K562 (cell line): ENCODE data around the gene AP3B1. TPM values are rescaled to one million over a fixed set of nuclear protein-coding genes. Genes with fewer than 3 reads are reported as not detected.

Experiments used
- ATAC-seq: fragments of 200-7000 bp; cut with Tn5 transposase; 3 replicates; pipeline ENCODE4 v1.9.1; 2020; ENCODE audit warnings: moderate library complexity
- BruUV-seq: library from RNA; stranded (reverse); fragments of 400-500 nt; replicated peaks from 2 replicates; lab custom pipeline; 2021; lab: Mats Ljungman, UMichigan
- CTCF ChIA-PET: fragments of 300-600 bp; formaldehyde crosslinking; extraction: SDS; loops from one replicate; lab custom pipeline; 2021; ENCODE audit warnings: low intra/inter-chr PET ratio; lab: Yijun Ruan, JAX
- POLR2A ChIA-PET: fragments of 300-600, 350-650 bp; sonication (Branson Sonifier 250); formaldehyde crosslinking; extraction: SDS; loops from one replicate; lab custom pipeline; 2021; ENCODE audit warnings: antibody characterized with exemption, inconsistent platforms; lab: Yijun Ruan, JAX
- DNase-seq, 4 experiments: peaks; one replicate each; pipeline versions ENCODE4 v3.0.0 to v3.0.0-alpha.2; 2011 to 2018; ENCODE audit warnings: low spot score in 3 of 4, mixed read lengths in 3 of 4; ENCODE audit errors: extremely low read depth in 1 of 4
- FAIRE-seq: peaks from 2 replicates; lab custom pipeline; 2011; peaks lifted over from hg19 to GRCh38; lab: Jason Lieb, UNC
- H2AFZ ChIP-seq: 2 replicates; pipeline ENCODE4 v1.6.0; 2011; ENCODE audit warnings: low read depth, low read length, control low read depth, inconsistent platforms
- H3K27ac ChIP-seq: fragments of 200-600 bp; 3 replicates; pipeline ENCODE4 v1.8.0; 2011; ENCODE audit warnings: low read depth, mild to moderate bottlenecking, control low read depth, inconsistent platforms, low read length, moderate library complexity, mixed read lengths; ENCODE audit errors: extremely low read depth
- H3K27me3 ChIP-seq, 2 experiments: fragments of 300-600 bp in 1 of 2; 2 replicates in 1 of 2; 3 replicates in 1 of 2; pipeline versions ENCODE4 v1.6.0 to v1.8.0; 2011; ENCODE audit warnings: inconsistent platforms in 2 of 2, low read length in 2 of 2, mild to moderate bottlenecking in 1 of 2, mixed read lengths in 1 of 2, moderate library complexity in 1 of 2; ENCODE audit not compliant: control insufficient read depth in 2 of 2, insufficient read depth in 2 of 2
- H3K36me3 ChIP-seq: fragments of 300-600 bp; 3 replicates; pipeline ENCODE4 v1.8.0; 2011; ENCODE audit warnings: mild to moderate bottlenecking, low read length, inconsistent platforms; ENCODE audit not compliant: control insufficient read depth, insufficient read depth
- H3K4me1 ChIP-seq, 2 experiments: fragments of 200-600 bp in 1 of 2; replicated peaks in 1 of 2; 2 replicates in 1 of 2; 3 replicates in 1 of 2; pipeline versions ENCODE4 v1.5.1 to v1.8.0; 2011; ENCODE audit warnings: inconsistent platforms in 2 of 2, low read length in 2 of 2, mild to moderate bottlenecking in 1 of 2, mixed read lengths in 1 of 2, moderate library complexity in 1 of 2; ENCODE audit not compliant: control insufficient read depth in 2 of 2, insufficient read depth in 2 of 2
- H3K4me2 ChIP-seq: 2 replicates; pipeline ENCODE4 v1.6.1; 2011; ENCODE audit warnings: low read length, control low read depth, inconsistent platforms, mixed read lengths; ENCODE audit not compliant: insufficient read depth
- H3K4me3 ChIP-seq: fragments of 200-600 bp; sonication (generic), shearing (Covaris generic); 2 replicates; pipeline ENCODE4 v1.5.1; 2016; ENCODE audit warnings: control low read depth, inconsistent platforms
- H3K79me2 ChIP-seq: fragments of 200-600 bp; 3 replicates; pipeline ENCODE4 v1.8.0; 2011; ENCODE audit warnings: low read length, inconsistent platforms; ENCODE audit not compliant: control insufficient read depth, insufficient read depth
- H3K9ac ChIP-seq, 2 experiments: 2 replicates each; pipeline versions ENCODE4 v1.6.0 to v1.6.1; 2011; ENCODE audit warnings: low read depth in 2 of 2, low read length in 2 of 2, control low read depth in 1 of 2, inconsistent platforms in 1 of 2, mild to moderate bottlenecking in 1 of 2, mixed read lengths in 1 of 2; ENCODE audit not compliant: insufficient read depth in 1 of 2
- H3K9me1 ChIP-seq: one replicate; pipeline ENCODE4 v1.6.0; 2011; ENCODE audit warnings: inconsistent platforms, mild to moderate bottlenecking, low read length, moderate library complexity; ENCODE audit not compliant: control insufficient read depth, insufficient read depth
- H3K9me3 ChIP-seq: replicated peaks from 2 replicates; pipeline ENCODE4 v1.5.1; 2011; ENCODE audit warnings: low read depth, low read length, inconsistent platforms; ENCODE audit not compliant: control insufficient read depth, insufficient read depth
- H4K20me1 ChIP-seq: replicated peaks from 2 replicates; pipeline ENCODE4 v1.6.1; 2011; ENCODE audit warnings: low read length, inconsistent platforms, mixed read lengths; ENCODE audit not compliant: control insufficient read depth, insufficient read depth
- BMI1 ChIP-seq: fragments of 150-350 bp; IDR thresholded peaks from 2 replicates; pipeline ENCODE4 v1.6.1; 2014; ENCODE audit warnings: low read length
- EP300 ChIP-seq: IDR thresholded peaks from 2 replicates; pipeline ENCODE4 v1.6.1; 2012; ENCODE audit warnings: low read length, improper control_type of control experiment
- ETS2 ChIP-seq: IDR thresholded peaks from 2 replicates; pipeline ENCODE4 v1.6.1; 2016; ENCODE audit warnings: borderline replicate concordance, missing genetic modification characterization, mild to moderate bottlenecking, moderate library complexity, missing compliant biosample characterization; ENCODE audit not compliant: poor library complexity, severe bottlenecking
- ETV5 ChIP-seq: sonication (generic); formaldehyde crosslinking; IDR thresholded peaks from 2 replicates; pipeline ENCODE4 v1.4.0; 2020; ENCODE audit warnings: low read depth, mild to moderate bottlenecking, missing genetic modification reagents
- HNRNPK ChIP-seq: fragments of 200-400 bp; formaldehyde crosslinking; IDR thresholded peaks from one replicate; pipeline ENCODE4 v1.6.1; 2018; ENCODE audit warnings: mild to moderate bottlenecking, low read depth, low read length; ENCODE audit not compliant: poor library complexity, severe bottlenecking
- RAD21 ChIP-seq, 2 experiments: fragments of 250-450 bp in 1 of 2; fragments of 450-650 bp in 1 of 2; sonication (Bioruptor Pico) in 1 of 2; formaldehyde crosslinking in 1 of 2; IDR thresholded peaks in 1 of 2; conservative IDR thresholded peaks in 1 of 2; 2 replicates each; pipeline versions ENCODE4 v1.4.0 to v1.8.0; 2020 to 2022; ENCODE audit warnings: mild to moderate bottlenecking in 2 of 2, moderate library complexity in 1 of 2
- SMARCB1 ChIP-seq: IDR thresholded peaks from 2 replicates; pipeline ENCODE4 v1.6.1; 2011; ENCODE audit warnings: improper control_type of control experiment, low read depth; ENCODE audit not compliant: insufficient read length
- SMARCC2 ChIP-seq: fragments of 450-650 bp; IDR thresholded peaks from 2 replicates; pipeline ENCODE4 v1.6.1; 2017; ENCODE audit warnings: antibody characterized with exemption, moderate library complexity, mild to moderate bottlenecking, low read depth
- TCF7 ChIP-seq: sonication (generic); IDR thresholded peaks from 2 replicates; pipeline ENCODE4 v1.6.1; 2016; ENCODE audit warnings: antibody characterized with exemption, borderline replicate concordance
- VEZF1 ChIP-seq: fragments of 200-800 bp; sonication (Bioruptor generic); IDR thresholded peaks from 2 replicates; pipeline ENCODE4 v1.6.1; 2017; ENCODE audit warnings: missing genetic modification characterization, missing compliant biosample characterization
- ZBED1 ChIP-seq: IDR thresholded peaks from 2 replicates; pipeline ENCODE4 v1.6.1; 2014
- ZBTB8A ChIP-seq: fragments of 450-650 bp; IDR thresholded peaks from 2 replicates; pipeline ENCODE4 v1.6.1; 2018; ENCODE audit warnings: mild to moderate bottlenecking, moderate library complexity; ENCODE audit not compliant: partially characterized antibody
- ZHX1 ChIP-seq: fragments of 150-350 bp; conservative IDR thresholded peaks from 2 replicates; pipeline ENCODE4 v1.6.1; 2014; ENCODE audit warnings: low read length
- ZKSCAN3 ChIP-seq: fragments of 250-450 bp; sonication (Bioruptor Pico); IDR thresholded peaks from 2 replicates; pipeline ENCODE4 v1.4.0; 2020
- ZNF778 ChIP-seq: fragments of 450-650 bp; formaldehyde crosslinking; IDR thresholded peaks from 2 replicates; pipeline ENCODE4 v1.4.0; 2020; ENCODE audit warnings: mild to moderate bottlenecking, moderate library complexity
- WGBS: fragments of 100-300 bp; shearing (Covaris generic); methylation state at CpG from one replicate; pipeline ENCODE4 v1.1.6; 2016; ENCODE audit warnings: low coverage, mixed read lengths; ENCODE audit not compliant: insufficient coverage; ENCODE audit errors: missing lambda C conversion rate; 5-methylcytosine and 5-hydroxymethylcytosine counted together
- in situ Hi-C: fragments of 300-500 bp; cut with MboI; formaldehyde crosslinking; loops from 4 replicates; pipeline ENCODE4 v1.15.0; 2018; ENCODE audit warnings: inconsistent platforms, mixed read lengths
- intact Hi-C: fragments of 100-400 bp; cut with micrococcal nuclease; formaldehyde crosslinking; loops from 2 replicates; pipeline ENCODE4 v1.14.2; 2022
- polyA plus RNA-seq, 8 experiments: library from polyadenylated mRNA; depleted of rRNA in 4 of 8; stranded (reverse) in 5 of 8; unstranded in 3 of 8; fragments of >200 nt; fragmentation: Nextera tagmentation in 2 of 8; fragmentation: Illumina TruSeq in 1 of 8; extraction: Ambion mirVana in 2 of 8; extraction: Trizol in 1 of 8; gene quantifications; 2 replicates each; pipeline versions ENCODE4 v1.2.1 to v1.2.3, GENCODE V29; 2011 to 2014; ENCODE audit warnings: inconsistent platforms in 1 of 8, missing spikeins in 1 of 8
- total RNA-seq, 7 experiments: library from RNA; depleted of rRNA in 6 of 7; stranded (reverse); fragments of >200 nt in 6 of 7; fragmentation: Illumina TruSeq in 2 of 7; extraction: Trizol in 2 of 7; gene quantifications; 2 replicates each; pipeline versions ENCODE4 v1.2.1 to v1.2.3, GENCODE V29; 2011 to 2021; ENCODE audit warnings: low replicate concordance in 1 of 7

AP3B1 gene
- total and polyA plus RNA-seq, 9 of the 15 experiments (the other 6 are each of a cell fraction or from before 2014, with no cell fraction given) = 21.1 to 61.8 (median 42.2) TPM

GRCh38 chr5:78190402-78190801 lies 104.1 kb downstream of the AP3B1 start:
- Histone ChIP-seq H3K36me3 (no peaks in the 10 kb centered on the region), H3K9ac (no peak overlapping the region), H3K79me2 (no peaks in the 10 kb centered on the region), H3K27ac (no peak overlapping the region), H3K4me2 (no peak overlapping the region), H3K9me3 (no peaks in the 10 kb centered on the region), H3K4me3 (no peak overlapping the region), H3K27me3 (no peaks in the 10 kb centered on the region), H4K20me1 (no peaks in the 10 kb centered on the region), H2AFZ (no peak overlapping the region), H3K4me1 (no peaks in the 10 kb centered on the region), H3K9me1 (no peaks in the 10 kb centered on the region)
- ChIA-PET CTCF (no interaction called here), POLR2A (no interaction called here)
- DNase-seq = no peak
- no peak for FAIRE-seq
- ATAC-seq = no peak
- in situ Hi-C loops = no loop called here
- 91% methylated on average over 1 of the region's 1 CpG for WGBS
- intact Hi-C loops = no loop called here
- no TSS peak for BruUV-seq
- TF ChIP-seq ETS2 (tag) = no peak
- TF ChIP-seq ZKSCAN3 (CRISPR knock-in tag) = no peak
- no peak for TF ChIP-seq EP300
- no peak for TF ChIP-seq ZBTB8A
- TF ChIP-seq RAD21 (CRISPR knock-in tag; conservative IDR thresholded peaks at IDR 0.05 in 1 of 2, IDR thresholded peaks at IDR 0.05 in 1 of 2) = no peak
- no peak for TF ChIP-seq BMI1
- TF ChIP-seq ZNF778 (CRISPR knock-in tag) = no peak
- no peak for TF ChIP-seq ZHX1
- no peak for TF ChIP-seq ETV5 (CRISPR knock-in tag)
- TF ChIP-seq SMARCB1 = no peak
- no peak for TF ChIP-seq ZBED1
- TF ChIP-seq SMARCC2 = no peak
- TF ChIP-seq HNRNPK = no peak
- TF ChIP-seq VEZF1 (CRISPR knock-in tag) = no peak
- TF ChIP-seq TCF7 = no peak
